Heart left ventricle (tissue), 16 donors: ENCODE measurements around the gene PKLR. TPM values are rescaled to one million over a fixed set of nuclear protein-coding genes. Genes with fewer than 3 reads are reported as not detected.

ENCODE experiments used
- ATAC-seq, 4 donors: fragments of 200-7000 bp; cut with Tn5 transposase; one replicate each; pipeline ENCODE4 v1.9.1; 2020 to 2022; ENCODE audit warnings: moderate library complexity in 4 of 4, mild to moderate bottlenecking in 3 of 4, moderate number of reproducible peaks in 1 of 4
- DNase-seq, 5 donors: peaks; one replicate each; pipeline ENCODE4 v3.0.0-alpha.2; 2020
- H3K27ac ChIP-seq, 12 donors: fragments of 200-600 bp; sonication (generic) in 4 of 12; one replicate each; pipeline versions ENCODE4 v1.5.0 to v1.8.0; 2016 to 2022; ENCODE audit warnings: mild to moderate bottlenecking in 2 of 12
- H3K27me3 ChIP-seq, 9 donors: fragments of 200-600 bp; sonication (generic) in 2 of 9; one replicate each; pipeline versions ENCODE4 v1.5.1 to v1.8.0; 2016 to 2022; ENCODE audit warnings: mild to moderate bottlenecking in 3 of 9
- H3K36me3 ChIP-seq, 9 donors: fragments of 200-600 bp; sonication (generic) in 2 of 9; one replicate each; pipeline versions ENCODE4 v1.5.0 to v1.8.0; 2018 to 2022; ENCODE audit warnings: mild to moderate bottlenecking in 2 of 9
- H3K4me1 ChIP-seq, 12 donors: fragments of 200-600 bp; sonication (generic) in 4 of 12; one replicate each; pipeline versions ENCODE4 v1.5.0 to v1.8.0; 2016 to 2022; ENCODE audit warnings: mild to moderate bottlenecking in 3 of 12
- H3K4me3 ChIP-seq, 12 donors: fragments of 200-600 bp; sonication (generic) in 4 of 12; one replicate each; pipeline versions ENCODE4 v1.5.0 to v1.8.0; 2017 to 2022; ENCODE audit warnings: mild to moderate bottlenecking in 9 of 12, moderate library complexity in 4 of 12
- H3K9me3 ChIP-seq, 12 donors: fragments of 200-600 bp; sonication (generic) in 4 of 12; one replicate each; pipeline versions ENCODE4 v1.5.0 to v1.8.0; 2016 to 2022; ENCODE audit warnings: mild to moderate bottlenecking in 1 of 12
- POLR2A ChIP-seq, 2 donors: fragments of 450-650 bp; IDR thresholded peaks; one replicate each; pipeline ENCODE4 v1.6.1; 2017; ENCODE audit warnings: antibody characterized with exemption in 2 of 2, mild to moderate bottlenecking in 2 of 2, moderate library complexity in 2 of 2
- WGBS, 4 donors: extraction: QIAGEN DNeasy Blood & Tissue Kit in 2 of 4; methylation state at CpG; one replicate each; pipeline versions ENCODE4 v1.1.5 to v1.1.7; 2013 to 2018; 5-methylcytosine and 5-hydroxymethylcytosine counted together
- intact Hi-C, 10 donors: fragments of 100-400 bp; cut with DNase I; formaldehyde crosslinking; loops; one replicate each; pipeline versions ENCODE4 v1.11.1 to v1.14.2; 2022
- polyA plus RNA-seq, 2 donors: library from polyadenylated mRNA; stranded (reverse); fragments of 200-250 nt; gene quantifications; one replicate each; pipeline ENCODE4 v1.2.3, GENCODE V29; 2013
- total RNA-seq, 9 donors: library from RNA; depleted of rRNA in 2 of 9; stranded (reverse); fragments of >200 nt in 2 of 9; fragmentation: NEBNext Ultra II Directional in 3 of 9; extraction: Animal tissue kit (Norgen Biotek cat#: 25700) in 3 of 9; gene quantifications; one replicate each; pipeline versions ENCODE4 v1.1.0 to v1.2.4, GENCODE V29; 2016 to 2023
- TF ChIP-seq, protein P1 (sequence below), 12 donors: fragments of 200-600 bp; sonication (generic) in 4 of 12; IDR thresholded peaks; one replicate each; pipeline versions ENCODE4 v1.5.0 to v1.8.0; 2018 to 2022; ENCODE audit warnings: antibody characterized with exemption in 12 of 12, mild to moderate bottlenecking in 5 of 12
- donor health status: ischemic (EF 13 %, LVEDD 7.1; RV severe dilation, severe dysfunction).
- donor health status: healthy with polysubstance abuse.
- donor health status: DM: no; HTN: yes; CAD: no.
- donor health status: DM: no; HTN: no; CAD: no.
- donor health status: ischemic (EF 25% LVEDD 6.9; RV normal size, moderate dysfunction).
- donor health status: ischemic (EF 25% LVEDD 5.7; RV mildly dilated, moderate dysfunction).
- donor health status: healthy.
- donor health status: DM: yes; HTN: yes; CAD: no.
- donor health status: ischemic (EF 35%, LVEDD 5.7; RV mildly dilated, moderate dysfunction).
- donor health status: nonischemic (EF 11% LVEDD 7.7; RV severe dilation, severe dysfunction).
- donor health status: DM: yes; HTN: yes; CAD: no.
- donor health status: PGD.
- donor health status: ischemic (EF 29% LVEDD 5.4; RV normal size, mild dysfunction).
- donor health status: nonischemic (EF 23%, LVEDD 6.1; RV moderate dilation, normal function).

Gene PKLR
- total and polyA plus RNA-seq, 11 donors = 0.09 TPM; not detected in 10

DNA sequence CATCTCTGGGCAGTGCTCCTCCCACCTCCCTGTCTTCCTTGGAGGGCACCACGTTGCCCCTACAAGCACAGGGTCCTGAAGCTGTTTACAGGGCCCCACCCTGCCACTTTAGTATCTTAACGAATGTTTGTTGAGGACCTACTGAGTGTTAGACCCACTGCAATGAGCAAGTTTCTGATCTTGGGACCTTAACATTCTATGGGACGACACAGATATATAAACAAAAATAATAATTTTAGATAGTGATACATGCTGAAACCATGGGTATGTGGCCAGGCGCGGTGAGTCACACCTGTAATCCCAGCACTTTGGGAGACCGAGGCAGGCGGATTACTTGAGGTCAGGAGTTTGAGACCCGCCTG is 56.1 kb downstream of the PKLR start:
- H3K4me3 ChIP-seq = peak overlapping the region; percentile 46 to 77 (median 67)
- peak overlapping the region; percentile 75 to 97 (median 90) for H3K27ac ChIP-seq
- peaks cover 0 to 42% (median 24%) of the 10 kb centered on the region in 12 donors for H3K4me1 ChIP-seq
- WGBS, 4 donors = 62 to 67% (median 65%) methylated on average over 8 of the region's 8 CpGs
- intact Hi-C loops = loop anchor here in 1 of 10 donors (2.0 kb wide), 1 partner anchor 36 kb away; the partner anchor contains the start of gene MTX1
- peaks cover 0 to 20% (median 12%) of the 10 kb centered on the region in 9 donors for H3K36me3 ChIP-seq
- TF ChIP-seq, protein P1, sequence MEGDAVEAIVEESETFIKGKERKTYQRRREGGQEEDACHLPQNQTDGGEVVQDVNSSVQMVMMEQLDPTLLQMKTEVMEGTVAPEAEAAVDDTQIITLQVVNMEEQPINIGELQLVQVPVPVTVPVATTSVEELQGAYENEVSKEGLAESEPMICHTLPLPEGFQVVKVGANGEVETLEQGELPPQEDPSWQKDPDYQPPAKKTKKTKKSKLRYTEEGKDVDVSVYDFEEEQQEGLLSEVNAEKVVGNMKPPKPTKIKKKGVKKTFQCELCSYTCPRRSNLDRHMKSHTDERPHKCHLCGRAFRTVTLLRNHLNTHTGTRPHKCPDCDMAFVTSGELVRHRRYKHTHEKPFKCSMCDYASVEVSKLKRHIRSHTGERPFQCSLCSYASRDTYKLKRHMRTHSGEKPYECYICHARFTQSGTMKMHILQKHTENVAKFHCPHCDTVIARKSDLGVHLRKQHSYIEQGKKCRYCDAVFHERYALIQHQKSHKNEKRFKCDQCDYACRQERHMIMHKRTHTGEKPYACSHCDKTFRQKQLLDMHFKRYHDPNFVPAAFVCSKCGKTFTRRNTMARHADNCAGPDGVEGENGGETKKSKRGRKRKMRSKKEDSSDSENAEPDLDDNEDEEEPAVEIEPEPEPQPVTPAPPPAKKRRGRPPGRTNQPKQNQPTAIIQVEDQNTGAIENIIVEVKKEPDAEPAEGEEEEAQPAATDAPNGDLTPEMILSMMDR (IDR thresholded peaks at IDR 0.05) = no peak
- TF ChIP-seq POLR2A (IDR thresholded peaks at IDR 0.05) = no peak
- DNase-seq = no peak
- no peaks in the 10 kb centered on the region for H3K9me3 ChIP-seq
- H3K27me3 ChIP-seq = peaks cover 0 to 4% (median 0%) of the 10 kb centered on the region in 9 donors
- ATAC-seq = no peak

DNA sequence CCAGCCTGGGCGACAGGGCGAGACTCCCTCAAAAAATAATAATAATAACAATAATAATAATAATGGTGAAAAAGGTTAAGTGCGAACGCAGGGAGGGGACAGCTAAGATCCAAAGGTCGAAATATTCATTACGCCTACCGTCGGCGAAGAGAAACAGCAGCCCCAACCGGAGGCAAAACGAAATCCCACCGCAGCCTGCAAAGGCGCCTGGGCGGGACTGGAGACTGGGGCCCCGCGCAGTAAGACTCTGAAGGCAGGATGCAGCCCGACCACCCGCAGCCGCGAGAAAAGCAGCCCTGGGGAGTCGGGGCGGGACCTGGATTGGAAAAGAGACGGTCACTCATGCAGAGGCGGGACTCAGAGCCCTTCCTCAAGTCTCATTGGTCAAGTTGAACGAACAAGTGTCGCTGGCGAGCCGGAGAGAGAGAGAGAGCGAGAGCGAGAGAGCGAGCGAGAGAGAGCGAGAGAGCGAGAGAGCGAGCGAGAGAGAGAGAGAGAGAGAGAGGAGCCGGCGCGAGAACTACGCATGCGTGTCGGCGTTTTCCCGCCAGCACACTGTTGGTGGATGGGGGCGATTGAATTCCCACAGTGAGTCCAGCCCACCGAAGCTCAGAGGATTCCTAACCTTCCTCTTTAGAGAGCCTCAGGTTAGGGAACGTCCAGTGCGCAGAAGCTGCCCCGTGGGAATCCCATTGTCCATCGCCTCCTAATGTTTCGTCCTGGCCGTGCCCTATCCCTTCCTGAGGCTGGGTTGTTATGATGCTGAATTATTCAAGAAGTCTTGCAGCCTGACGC is 56.7 kb downstream of the PKLR start:
- peak overlapping the region; percentile 75 to 97 (median 90) for H3K27ac ChIP-seq
- no peaks in the 10 kb centered on the region for H3K9me3 ChIP-seq
- peaks cover 0 to 41% (median 22%) of the 10 kb centered on the region in 12 donors for H3K4me1 ChIP-seq
- peaks cover 0 to 21% (median 12%) of the 10 kb centered on the region in 9 donors for H3K36me3 ChIP-seq
- DNase-seq (peak; percentile 97 to 99 (median 98)), ATAC-seq (peak; percentile 94 to 96 (median 94))
- intact Hi-C loops = loop anchor here in 5 of 10 donors (2.0 to 5.0 kb wide), 2 partner anchors 36 to 37 kb away; partner anchors contain the start of genes MTX1 (in 5 of the 5) and THBS3 (in 4 of the 5)
- WGBS, 4 donors = 0 to 1% (median 1%) methylated on average over 45 to 53 of the region's 53 CpGs
- H3K4me3 ChIP-seq = peak overlapping the region; percentile 46 to 77 (median 67)
- peaks cover 0 to 4% (median 0%) of the 10 kb centered on the region in 9 donors for H3K27me3 ChIP-seq
- TF ChIP-seq, protein P1 (IDR thresholded peaks at IDR 0.05) = peak in 6 of 12 donors; percentile 24 to 56 (median 34)
- peak in 1 of 2 donors; percentile 88 for TF ChIP-seq POLR2A (IDR thresholded peaks at IDR 0.05)

DNA sequence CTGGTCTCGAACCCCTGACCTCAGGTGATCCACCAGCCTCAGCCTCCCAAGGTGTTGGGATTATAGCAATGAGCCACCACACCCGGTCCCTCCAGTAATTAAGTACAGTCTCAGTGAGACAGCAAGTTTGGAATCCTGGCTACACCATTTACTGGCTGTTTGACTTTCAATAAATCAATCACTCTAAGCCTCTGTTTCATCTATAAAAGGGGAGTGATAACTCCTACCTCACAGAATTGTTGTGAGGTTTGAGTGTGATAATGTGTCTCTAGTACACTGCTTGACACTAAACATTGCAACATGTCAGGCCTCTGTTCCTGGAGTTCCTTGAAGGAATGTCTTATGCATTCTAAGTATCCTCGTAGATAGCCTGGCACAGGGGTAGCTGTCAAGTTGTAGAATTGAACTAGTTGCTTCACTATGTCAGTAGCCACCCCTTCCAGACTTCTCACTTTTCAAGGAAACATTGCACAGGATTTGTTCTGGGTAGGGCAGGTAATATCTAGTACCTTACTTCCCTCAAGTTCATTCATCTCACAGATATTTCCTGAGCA is 58.4 kb downstream of the PKLR start:
- TF ChIP-seq, protein P1 (IDR thresholded peaks at IDR 0.05) = no peak
- no peak for TF ChIP-seq POLR2A (IDR thresholded peaks at IDR 0.05)
- Histone ChIP-seq H3K9me3 (no peaks in the 10 kb centered on the region), H3K27me3 (peaks cover 0 to 4% (median 0%) of the 10 kb centered on the region in 9 donors), H3K27ac (peak overlapping the region in 8 of 12 donors; percentile 86 to 97 (median 91)), H3K4me3 (peak overlapping the region in 7 of 12 donors; percentile 65 to 77 (median 67)), H3K4me1 (peaks cover 0 to 41% (median 22%) of the 10 kb centered on the region in 12 donors), H3K36me3 (peaks cover 0 to 29% (median 12%) of the 10 kb centered on the region in 9 donors)
- ATAC-seq (no peak), DNase-seq (no peak)
- WGBS, 4 donors = 83 to 93% (median 91%) methylated on average over 3 of the region's 3 CpGs
- intact Hi-C loops = loop anchor here in 4 of 10 donors (5.0 kb wide), 1 partner anchor 36 kb away; the partner anchor contains the start of genes MTX1 (in 4 of the 4) and THBS3 (in 4 of the 4)
